OCI-LY7 (cell line): ENCODE data around the gene SLC27A6.

Source experiments
- CTCF ChIP-seq: fragments of 200-600 bp; sonication (generic); conservative IDR thresholded peaks from 2 replicates; pipeline ENCODE4 v1.5.1; 2014; ENCODE audit warnings: mild to moderate bottlenecking, antibody characterized with exemption, low read length, moderate library complexity, mixed read lengths
- EZH2phosphoT487 ChIP-seq: fragments of 200-600 bp; sonication (generic); IDR thresholded peaks from 2 replicates; pipeline ENCODE4 v1.6.1; 2018; ENCODE audit warnings: low read depth, borderline replicate concordance, mild to moderate bottlenecking, mixed run types, antibody characterized with exemption, low read length, moderate library complexity, mixed read lengths

- no peak for TF ChIP-seq CTCF
- no peak for TF ChIP-seq EZH2phosphoT487
Measured at GRCh38 chr5:129019401-129019908, 54.2 kb downstream of the SLC27A6 start.
